H1 (cell line): ENCODE results near the gene PPP1R18. TPM values are rescaled to one million over a fixed set of nuclear protein-coding genes. Genes with fewer than 3 reads are reported as not detected.
"Not testable (repeated sequence)": the region's sequence is repeated elsewhere in the genome, so short reads cannot be mapped to it uniquely, and the experiment has no call there.

Experiments
- CTCF ChIA-PET: fragments of 300-600 bp; sonication (Branson Sonifier 250); formaldehyde crosslinking; loops from one replicate; lab custom pipeline; 2021; ENCODE audit not compliant: partially characterized antibody; lab: Charles Lee
- POLR2A ChIA-PET: fragments of 300-600 bp; sonication (Branson Sonifier 250); formaldehyde crosslinking; loops from one replicate; lab custom pipeline; 2021; ENCODE audit warnings: inconsistent platforms; ENCODE audit not compliant: partially characterized antibody; lab: Charles Lee
- DNase-seq, 2 experiments: peaks; one replicate each; pipeline versions ENCODE4 v3.0.0 to v3.0.0-alpha.2; 2010 to 2022; ENCODE audit warnings: low spot score in 2 of 2, low read depth in 1 of 2, mixed read lengths in 1 of 2
- FAIRE-seq: peaks from 2 replicates; lab custom pipeline; 2011; peaks lifted over from hg19 to GRCh38; lab: Jason Lieb, UNC
- H2AFZ ChIP-seq: 2 replicates; pipeline ENCODE4 v1.8.1; 2012; ENCODE audit warnings: low read length, inconsistent platforms
- H2AK5ac ChIP-seq: 2 replicates; pipeline ENCODE4 v1.6.1; 2013; ENCODE audit warnings: low read depth, low read length
- H2BK120ac ChIP-seq: replicated peaks from 2 replicates; pipeline ENCODE3; 2013; ENCODE audit warnings: low read depth, low read length, inconsistent platforms
- H2BK12ac ChIP-seq: 2 replicates; pipeline ENCODE4 v1.6.1; 2013; ENCODE audit warnings: low read depth, low read length
- H2BK15ac ChIP-seq: 2 replicates; pipeline ENCODE4 v1.6.1; 2013; ENCODE audit warnings: low read length
- H2BK20ac ChIP-seq: 2 replicates; pipeline ENCODE4 v1.6.1; 2013; ENCODE audit warnings: low read length
- H2BK5ac ChIP-seq: 2 replicates; pipeline ENCODE4 v1.6.1; 2013; ENCODE audit warnings: low read depth, low read length
- H3K14ac ChIP-seq: 2 replicates; pipeline ENCODE4 v1.6.1; 2013; ENCODE audit warnings: inconsistent platforms; ENCODE audit not compliant: insufficient read length
- H3K18ac ChIP-seq: 2 replicates; pipeline ENCODE4 v1.6.1; 2013; ENCODE audit warnings: low read length; ENCODE audit errors: extremely low read depth
- H3K23ac ChIP-seq: 2 replicates; pipeline ENCODE4 v1.6.1; 2013; ENCODE audit warnings: inconsistent platforms; ENCODE audit not compliant: insufficient read length
- H3K23me2 ChIP-seq: 2 replicates; pipeline ENCODE4 v1.6.1; 2013; ENCODE audit warnings: low read depth, low read length
- H3K27ac ChIP-seq: 2 replicates; pipeline ENCODE4 v1.6.1; 2011; ENCODE audit warnings: low read depth, low read length, inconsistent platforms
- H3K27me3 ChIP-seq, 4 experiments: replicated peaks in 1 of 4; 1 replicate in 1 of 4; 2 replicates in 3 of 4; pipeline versions ENCODE4 v1.6.1 to v1.8.1; 2011 to 2013; ENCODE audit warnings: low read length in 3 of 4, mild to moderate bottlenecking in 3 of 4, inconsistent platforms in 2 of 4, mixed read lengths in 2 of 4, moderate library complexity in 1 of 4; ENCODE audit not compliant: control insufficient read depth in 3 of 4, insufficient read depth in 3 of 4; ENCODE audit errors: extremely low read depth in 1 of 4
- H3K36me3 ChIP-seq, 4 experiments: 2 replicates each; pipeline versions ENCODE4 v1.6.1 to v1.8.1; 2011 to 2013; ENCODE audit warnings: mild to moderate bottlenecking in 4 of 4, low read length in 3 of 4, moderate library complexity in 2 of 4, control low read depth in 1 of 4, inconsistent platforms in 1 of 4; ENCODE audit not compliant: insufficient read depth in 4 of 4, control insufficient read depth in 2 of 4
- H3K4ac ChIP-seq: replicated peaks from 2 replicates; pipeline ENCODE3; 2013; ENCODE audit warnings: low read length, low read depth, mixed read lengths, inconsistent platforms; ENCODE audit not compliant: insufficient read length
- H3K4me1 ChIP-seq, 4 experiments: replicated peaks in 1 of 4; 1 replicate in 1 of 4; 2 replicates in 3 of 4; pipeline versions ENCODE4 v1.6.1 to v1.8.1; 2011 to 2013; ENCODE audit warnings: low read length in 3 of 4, inconsistent platforms in 2 of 4, mixed read lengths in 1 of 4; ENCODE audit not compliant: insufficient read depth in 4 of 4, control insufficient read depth in 3 of 4
- H3K4me2 ChIP-seq, 2 experiments: 2 replicates each; pipeline versions ENCODE4 v1.6.1 to v1.8.1; 2011 to 2013; ENCODE audit warnings: low read depth in 2 of 2, low read length in 2 of 2, control low read depth in 1 of 2, inconsistent platforms in 1 of 2, mild to moderate bottlenecking in 1 of 2; ENCODE audit not compliant: insufficient read depth in 1 of 2
- H3K4me3 ChIP-seq, 4 experiments: fragments of 200-600, 300-600 bp in 1 of 4; sonication (generic), shearing (Covaris generic), sonication (Bioruptor Twin) in 1 of 4; 2 replicates each; pipeline versions ENCODE4 v1.5.1 to v1.8.1; 2011 to 2016; ENCODE audit warnings: low read length in 4 of 4, low read depth in 3 of 4, control low read depth in 2 of 4, inconsistent platforms in 2 of 4, mild to moderate bottlenecking in 2 of 4, mixed read lengths in 1 of 4, moderate library complexity in 1 of 4; ENCODE audit not compliant: insufficient read depth in 2 of 4; ENCODE audit errors: extremely low read depth in 1 of 4
- H3K56ac ChIP-seq: replicated peaks from 2 replicates; pipeline ENCODE3; 2013; ENCODE audit warnings: low read depth, mild to moderate bottlenecking, mixed read lengths, low read length, inconsistent platforms; ENCODE audit not compliant: insufficient read length
- H3K79me1 ChIP-seq: 2 replicates; pipeline ENCODE4 v1.6.1; 2013; ENCODE audit warnings: low read depth, low read length, control low read depth
- H3K79me2 ChIP-seq, 2 experiments: 2 replicates each; pipeline versions ENCODE4 v1.6.1 to v1.8.1; 2012 to 2013; ENCODE audit warnings: low read length in 2 of 2, mild to moderate bottlenecking in 2 of 2, inconsistent platforms in 1 of 2; ENCODE audit not compliant: insufficient read depth in 2 of 2, control insufficient read depth in 1 of 2
- H3K9ac ChIP-seq, 4 experiments: replicated peaks in 1 of 4; 1 replicate in 1 of 4; 2 replicates in 3 of 4; pipeline versions ENCODE4 v1.6.1 to v1.8.1; 2011 to 2013; ENCODE audit warnings: low read depth in 3 of 4, low read length in 3 of 4, control low read depth in 2 of 4, mild to moderate bottlenecking in 2 of 4, moderate library complexity in 2 of 4, inconsistent platforms in 1 of 4; ENCODE audit errors: extremely low read depth in 1 of 4
- H3K9me3 ChIP-seq, 2 experiments: 2 replicates each; pipeline versions ENCODE4 v1.6.1 to v1.8.1; 2012 to 2013; ENCODE audit warnings: mild to moderate bottlenecking in 2 of 2, moderate library complexity in 2 of 2, control low read depth in 1 of 2, inconsistent platforms in 1 of 2, low read depth in 1 of 2, low read length in 1 of 2, mixed read lengths in 1 of 2; ENCODE audit not compliant: insufficient read depth in 2 of 2
- H4K20me1 ChIP-seq, 2 experiments: replicated peaks in 1 of 2; 2 replicates each; pipeline versions ENCODE3 to v1.8.1; 2011 to 2013; ENCODE audit warnings: inconsistent platforms in 2 of 2, low read length in 2 of 2, mild to moderate bottlenecking in 1 of 2; ENCODE audit not compliant: insufficient read depth in 2 of 2, control insufficient read depth in 1 of 2
- H4K5ac ChIP-seq: 2 replicates; pipeline ENCODE4 v1.6.1; 2013; ENCODE audit warnings: low read length, low read depth, mixed read lengths, inconsistent platforms; ENCODE audit not compliant: insufficient read length
- H4K8ac ChIP-seq: 2 replicates; pipeline ENCODE4 v1.8.0; 2013; ENCODE audit warnings: mild to moderate bottlenecking, moderate library complexity, low read length, inconsistent platforms; ENCODE audit not compliant: insufficient read depth; ENCODE audit errors: extremely low read depth
- H4K91ac ChIP-seq: replicated peaks from 2 replicates; pipeline ENCODE3; 2013; ENCODE audit warnings: low read length, mixed read lengths, inconsistent platforms; ENCODE audit not compliant: insufficient read length
- POLR2A ChIP-seq, 2 experiments: IDR thresholded peaks; 1 replicate in 1 of 2; 2 replicates in 1 of 2; pipeline ENCODE4 v1.6.1; 2011; ENCODE audit warnings: low read depth in 2 of 2, low read length in 2 of 2, mild to moderate bottlenecking in 2 of 2; ENCODE audit errors: control extremely low read depth in 1 of 2
- POLR2AphosphoS5 ChIP-seq: IDR thresholded peaks from 2 replicates; pipeline ENCODE4 v1.6.1; 2011; ENCODE audit warnings: low read depth, low read length
- SP1 ChIP-seq: IDR thresholded peaks from 2 replicates; pipeline ENCODE4 v1.6.1; 2011; ENCODE audit warnings: low read depth, low read length
- WGBS, 2 experiments: shearing (Covaris generic) in 1 of 2; methylation state at CpG; one replicate each; pipeline versions ENCODE4 v1.1.6 to v1.1.7; 2013 to 2015; ENCODE audit warnings: low lambda C conversion rate in 2 of 2, mixed read lengths in 2 of 2, inconsistent platforms in 1 of 2, low coverage in 1 of 2, missing lambda C conversion rate in 1 of 2; ENCODE audit not compliant: insufficient replicate concordance in 2 of 2, insufficient coverage in 1 of 2, insufficient read length in 1 of 2; ENCODE audit errors: extremely low coverage in 1 of 2, missing lambda C conversion rate in 1 of 2; 5-methylcytosine and 5-hydroxymethylcytosine counted together
- polyA plus RNA-seq, 7 experiments: library from polyadenylated mRNA; depleted of rRNA in 3 of 7; stranded (reverse) in 5 of 7; unstranded in 2 of 7; fragments of >200 nt in 5 of 7; fragments of 200-250 nt in 2 of 7; gene quantifications; 1 replicate in 5 of 7; 2 replicates in 1 of 7; 4 replicates in 1 of 7; pipeline versions ENCODE4 v1.2.1 to v1.2.3, GENCODE V29; 2011 to 2013; ENCODE audit warnings: missing spikeins in 2 of 7, mixed read lengths in 2 of 7
- total RNA-seq: library from RNA; stranded (reverse); fragmentation: NEBNext Ultra II Directional; extraction: Animal tissue kit (Norgen Biotek cat#: 25700); gene quantifications from 2 replicates; pipeline ENCODE4 v1.2.1, GENCODE V29; 2021

The PPP1R18 gene
- total and polyA plus RNA-seq, 2 of the 8 experiments (the other 6 are each of a cell fraction or from before 2014, with no cell fraction given) = 25.1 to 29.1 TPM

DNA sequence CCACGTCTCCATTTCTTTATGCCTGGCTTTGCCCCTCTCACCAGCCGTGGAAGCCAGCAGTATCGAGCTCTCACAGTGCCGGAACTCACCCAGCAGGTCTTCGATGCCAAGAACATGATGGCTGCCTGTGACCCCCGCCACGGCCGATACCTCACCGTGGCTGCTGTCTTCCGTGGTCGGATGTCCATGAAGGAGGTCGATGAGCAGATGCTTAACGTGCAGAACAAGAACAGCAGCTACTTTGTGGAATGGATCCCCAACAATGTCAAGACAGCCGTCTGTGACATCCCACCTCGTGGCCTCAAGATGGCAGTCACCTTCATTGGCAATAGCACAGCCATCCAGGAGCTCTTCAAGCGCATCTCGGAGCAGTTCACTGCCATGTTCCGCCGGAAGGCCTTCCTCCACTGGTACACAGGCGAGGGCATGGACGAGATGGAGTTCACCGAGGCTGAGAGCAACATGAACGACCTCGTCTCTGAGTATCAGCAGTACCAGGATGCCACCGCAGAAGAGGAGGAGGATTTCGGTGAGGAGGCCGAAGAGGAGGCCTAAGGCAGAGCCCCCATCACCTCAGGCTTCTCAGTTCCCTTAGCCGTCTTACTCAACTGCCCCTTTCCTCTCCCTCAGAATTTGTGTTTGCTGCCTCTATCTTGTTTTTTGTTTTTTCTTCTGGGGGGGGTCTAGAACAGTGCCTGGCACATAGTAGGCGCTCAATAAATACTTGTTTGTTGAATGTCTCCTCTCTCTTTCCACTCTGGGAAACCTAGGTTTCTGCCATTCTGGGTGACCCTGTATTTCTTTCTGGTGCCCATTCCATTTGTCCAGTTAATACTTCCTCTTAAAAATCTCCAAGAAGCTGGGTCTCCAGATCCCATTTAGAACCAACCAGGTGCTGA is 37.6 kb upstream of the PPP1R18 start:
- not testable (repeated sequence) for H2BK5ac ChIP-seq, H3K9me3 ChIP-seq, H3K27me3 ChIP-seq, H2AK5ac ChIP-seq, H3K23me2 ChIP-seq, FAIRE-seq, H3K9ac ChIP-seq, H2BK20ac ChIP-seq, H3K23ac ChIP-seq, H2BK120ac ChIP-seq, H3K27ac ChIP-seq, H4K91ac ChIP-seq, H3K4me1 ChIP-seq, H3K79me1 ChIP-seq, DNase-seq, H3K18ac ChIP-seq, H3K4me2 ChIP-seq, H3K14ac ChIP-seq, H2BK12ac ChIP-seq, H3K4ac ChIP-seq, H2BK15ac ChIP-seq, H3K4me3 ChIP-seq, H3K56ac ChIP-seq, H2AFZ ChIP-seq, H4K8ac ChIP-seq, H4K5ac ChIP-seq
- CTCF ChIA-PET = interaction anchor here (0.6 to 8.2 kb wide), 12 partner anchors 8 to 223 kb away, joined by 3 to 61 read pairs (median 6); partner anchors contain the start of gene DHX16
- Histone ChIP-seq H4K20me1 (peaks cover 8 to 22% of the 10 kb centered on the region in 2 experiments), H3K36me3 (peaks cover 21 to 48% (median 33%) of the 10 kb centered on the region in 4 experiments), H3K79me2 (peaks cover 6 to 37% of the 10 kb centered on the region in 2 experiments)
- POLR2A ChIA-PET = interaction anchor here (1.1 to 35.9 kb wide), 11 partner anchors 12 to 159 kb away, joined by 3 to 732 read pairs (median 9); partner anchors contain the start of genes DHX16, FLOT1, IER3 and MRPS18B
- WGBS, 2 experiments = 90% methylated on average over 26 of the region's 29 CpGs; no CpG with 5 or more reads in 1 of the 2 experiments
- TF ChIP-seq POLR2A (IDR thresholded peaks at IDR 0.05; ENCODE audit: control extremely low read depth in 1 of 2, low read depth in 2 of 2, low read length in 2 of 2) (peak in 1 of 2 experiments; percentile 11; a peak in 1 of 3 replicates), POLR2AphosphoS5 (0 out of 2 replicates have a peak, but pooled peaks have one; percentile 0), SP1 (0 out of 2 replicates have a peak, but pooled peaks have one; percentile 29)
